Stimulated activated CD4-positive, alpha-beta T cell treated with anti-CD3 and anti-CD28 coated beads, TNF-alpha, amount 100 ng/mL, for 1 hour (primary cell): ENCODE results near the gene PDE4DIP.
"Not testable (repeated sequence)": the region's sequence is repeated elsewhere in the genome, so short reads cannot be mapped to it uniquely, and the experiment has no call there.

Experiments used
- DNase-seq, 3 donors: peaks; one replicate each; pipeline ENCODE4 v3.0.0-alpha.2; 2020; ENCODE audit warnings: low read depth in 3 of 3, low spot score in 1 of 3

PDE4DIP gene

DNA sequence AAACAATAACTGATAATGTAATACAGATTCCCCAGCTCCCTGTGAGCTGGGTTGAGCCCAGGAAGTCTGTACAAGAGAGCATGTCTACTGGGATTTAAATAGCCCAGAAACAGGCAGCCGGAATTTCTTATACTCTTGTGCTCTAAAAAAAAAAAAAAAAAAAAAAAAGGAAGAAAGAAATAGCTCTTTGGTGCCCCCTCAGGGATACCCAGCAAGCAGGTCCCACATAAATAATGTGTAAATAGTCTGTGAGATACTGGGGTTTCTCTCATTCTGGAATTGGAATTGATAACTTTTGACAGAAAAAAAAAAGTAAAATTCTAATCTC is 25.4 kb downstream of the PDE4DIP start:
- DNase-seq, result not testable (repeated sequence)

DNA sequence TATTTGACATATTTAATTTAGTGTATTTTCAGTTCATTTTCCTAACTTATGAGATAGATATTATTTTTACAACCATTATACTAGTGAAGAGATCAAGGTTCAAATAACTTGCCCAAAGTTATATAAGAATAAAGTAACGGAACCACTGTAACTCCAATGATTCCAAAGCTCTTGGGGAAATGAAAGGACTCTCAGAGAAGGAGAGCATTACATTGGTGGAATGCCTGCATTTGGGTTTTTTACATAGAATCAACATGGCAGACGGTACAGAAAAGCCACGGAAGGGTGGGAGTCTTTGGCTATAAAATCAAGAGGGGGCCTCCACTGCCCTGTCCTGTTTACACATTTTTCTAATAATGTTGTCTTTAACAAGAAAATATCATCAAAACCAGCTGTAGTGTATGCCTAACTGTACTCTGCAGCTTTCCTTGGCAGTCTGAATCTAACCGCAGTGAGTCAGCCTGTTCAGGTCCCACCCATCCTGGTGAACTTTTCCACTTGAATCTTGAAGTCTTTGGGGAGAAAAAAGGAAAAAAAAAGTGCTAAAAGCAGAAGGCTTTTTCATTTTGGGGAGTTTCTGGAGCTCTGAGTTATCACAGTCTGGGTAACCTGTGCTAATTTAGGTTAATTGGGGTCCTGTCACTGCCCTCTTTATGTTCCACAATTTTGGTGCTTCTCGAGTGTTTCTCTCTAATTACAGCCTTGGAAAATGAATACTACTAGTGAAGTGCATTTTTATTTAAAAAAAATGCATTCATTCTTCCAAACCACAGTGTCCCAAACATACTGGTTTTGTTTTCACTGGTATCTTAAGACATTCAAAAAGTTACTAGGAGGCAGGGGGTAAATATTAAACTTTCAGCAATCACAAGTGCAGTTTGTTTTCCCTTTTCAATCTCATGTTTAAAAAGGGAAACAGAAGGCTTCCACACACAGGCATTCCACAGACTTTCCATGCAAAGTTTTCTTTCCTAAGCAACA is 30.5 kb downstream of the PDE4DIP start:
- not testable (repeated sequence) for DNase-seq

DNA sequence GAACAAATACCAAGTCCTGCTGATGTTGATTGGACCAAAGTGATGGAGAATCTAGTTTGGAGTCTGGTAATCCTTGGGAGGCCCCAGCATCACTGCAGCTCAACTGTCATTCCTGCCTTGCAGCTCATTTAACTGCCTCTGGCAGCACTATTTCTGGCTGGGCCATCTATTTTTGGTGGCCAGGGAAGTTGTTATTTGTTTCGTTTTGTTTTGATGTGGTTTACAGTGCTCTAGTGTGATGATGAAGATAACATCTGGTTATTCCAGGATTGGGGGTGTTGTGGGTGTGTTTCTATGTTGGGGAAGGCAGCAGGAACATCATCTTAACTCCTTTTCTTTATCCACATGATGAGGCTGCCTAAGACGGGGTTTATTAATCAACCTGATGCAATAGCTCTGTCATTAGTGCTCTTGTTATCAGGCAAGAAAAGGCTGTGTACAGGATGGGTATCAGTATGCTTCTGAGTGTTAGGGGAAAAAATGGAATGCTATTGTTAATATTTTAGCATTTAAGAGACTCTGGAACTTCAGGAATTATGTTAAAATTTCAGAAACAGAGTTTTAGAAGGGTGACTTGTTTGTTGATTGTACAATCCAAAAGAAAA is 35.7 kb downstream of the PDE4DIP start:
- not testable (repeated sequence) for DNase-seq

DNA sequence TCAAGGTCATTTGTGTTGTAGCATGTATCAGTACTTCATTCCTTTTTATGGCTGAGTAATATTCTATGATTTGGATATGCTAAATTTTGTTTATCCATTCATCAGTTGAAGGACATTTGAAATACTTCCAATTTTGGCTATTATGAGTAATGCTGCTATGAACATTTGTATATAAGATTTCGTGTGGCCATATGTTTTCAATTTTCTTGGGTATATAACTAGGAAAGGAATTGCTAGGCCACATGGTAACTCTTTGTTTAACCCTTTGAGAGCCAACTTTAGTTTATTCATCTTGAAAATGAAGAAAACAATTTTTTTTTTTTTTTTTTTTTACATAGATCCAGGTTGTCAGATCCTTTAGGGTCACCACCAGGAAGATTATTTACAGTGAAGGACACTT is 37.0 kb downstream of the PDE4DIP start:
- not testable (repeated sequence) for DNase-seq

DNA sequence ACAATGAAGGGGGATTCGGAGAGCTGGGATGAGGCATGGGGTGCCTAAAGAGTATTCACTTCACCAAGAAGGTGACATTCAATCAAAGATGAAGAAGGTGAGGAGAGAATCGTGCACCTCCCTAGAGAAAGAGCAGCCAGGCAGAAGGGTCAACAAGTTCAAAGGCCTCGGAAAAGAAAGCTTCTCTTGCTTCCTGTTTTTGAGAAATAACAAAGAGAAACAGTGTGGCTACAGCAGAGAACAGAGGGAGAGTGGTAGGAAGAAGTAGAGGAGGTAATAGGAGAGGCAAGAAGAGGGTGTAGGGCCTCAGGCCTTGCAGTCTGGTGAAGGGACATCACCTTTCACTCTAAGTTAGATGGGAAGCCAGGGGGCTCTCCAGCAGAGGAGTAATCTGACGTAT is 41.0 kb downstream of the PDE4DIP start:
- not testable (repeated sequence) for DNase-seq

DNA sequence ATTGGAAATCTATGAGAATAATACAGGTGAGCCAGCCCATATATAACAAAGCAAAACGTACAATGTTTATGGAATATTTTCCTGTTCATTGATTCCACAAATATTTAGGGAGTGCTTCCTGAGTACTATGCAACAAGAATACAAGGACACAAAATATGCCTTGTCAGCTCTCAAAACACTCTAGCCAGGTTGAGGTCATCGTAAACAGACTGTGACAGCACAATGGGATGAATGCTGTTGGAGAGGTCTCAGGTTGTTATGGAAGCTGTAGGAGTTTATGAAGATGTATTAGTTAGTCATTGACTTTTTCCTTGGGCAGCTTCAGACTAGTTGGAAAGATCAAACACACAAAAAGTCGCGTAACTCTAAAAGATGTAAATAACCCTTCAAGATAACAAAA is 42.1 kb downstream of the PDE4DIP start:
- not testable (repeated sequence) for DNase-seq

DNA sequence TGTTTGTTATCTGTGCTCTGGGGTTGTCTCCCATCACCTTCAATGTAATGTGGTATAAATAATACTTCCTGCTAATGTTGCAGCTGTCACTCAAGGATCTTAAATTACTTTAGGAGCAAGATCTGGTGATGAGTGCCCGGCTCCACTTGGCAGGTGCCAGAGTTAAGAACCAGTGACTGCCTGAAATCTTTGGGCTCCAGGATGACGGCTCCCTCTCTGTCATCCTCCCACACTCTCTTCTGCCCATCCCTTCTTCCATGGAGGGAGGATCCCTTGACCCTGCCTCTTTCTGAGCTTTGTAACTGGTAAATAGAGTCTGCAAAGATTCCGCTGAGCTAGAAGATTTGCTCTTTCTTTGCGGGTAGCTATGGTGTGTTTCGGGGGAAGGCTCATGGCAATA is 44.4 kb downstream of the PDE4DIP start:
- DNase-seq, result not testable (repeated sequence)

DNA sequence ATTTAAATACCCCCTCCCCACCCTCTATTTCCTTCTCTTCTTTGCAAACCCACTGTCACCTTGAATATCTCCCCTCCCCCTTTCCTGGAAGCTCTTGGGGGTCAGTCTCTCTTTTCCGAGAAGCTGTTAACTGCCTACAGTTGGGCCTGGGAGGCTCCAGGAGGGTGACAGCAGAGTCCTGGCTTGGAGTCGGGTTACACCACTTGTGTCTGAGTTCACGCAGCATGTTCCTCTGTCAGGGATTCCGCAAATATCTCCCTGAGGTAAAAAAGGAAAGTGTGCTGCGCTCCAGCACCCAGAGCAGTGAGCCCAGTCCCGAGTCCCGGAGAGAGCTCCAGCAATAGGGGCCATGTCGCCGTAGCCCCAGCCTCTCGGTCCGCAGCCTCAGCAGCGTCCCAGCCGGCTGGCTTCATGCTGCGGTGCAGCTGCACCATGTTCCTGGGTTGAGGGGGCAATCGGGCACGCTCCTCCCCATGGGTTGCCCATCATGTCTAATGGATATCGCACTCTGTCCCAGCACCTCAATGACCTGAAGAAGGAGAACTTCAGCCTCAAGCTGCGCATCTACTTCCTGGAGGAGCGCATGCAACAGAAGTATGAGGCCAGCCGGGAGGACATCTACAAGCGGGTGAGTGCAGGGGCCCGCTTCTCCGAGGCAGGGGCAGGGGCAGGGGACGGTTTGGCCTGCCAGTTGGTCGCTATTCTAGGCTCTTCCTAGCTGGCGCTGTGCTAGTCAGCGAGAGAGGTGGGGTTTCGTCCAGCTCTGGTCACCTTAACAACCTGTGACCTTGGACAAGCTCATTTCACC is 45.2 kb downstream of the PDE4DIP start:
- not testable (repeated sequence) for DNase-seq

DNA sequence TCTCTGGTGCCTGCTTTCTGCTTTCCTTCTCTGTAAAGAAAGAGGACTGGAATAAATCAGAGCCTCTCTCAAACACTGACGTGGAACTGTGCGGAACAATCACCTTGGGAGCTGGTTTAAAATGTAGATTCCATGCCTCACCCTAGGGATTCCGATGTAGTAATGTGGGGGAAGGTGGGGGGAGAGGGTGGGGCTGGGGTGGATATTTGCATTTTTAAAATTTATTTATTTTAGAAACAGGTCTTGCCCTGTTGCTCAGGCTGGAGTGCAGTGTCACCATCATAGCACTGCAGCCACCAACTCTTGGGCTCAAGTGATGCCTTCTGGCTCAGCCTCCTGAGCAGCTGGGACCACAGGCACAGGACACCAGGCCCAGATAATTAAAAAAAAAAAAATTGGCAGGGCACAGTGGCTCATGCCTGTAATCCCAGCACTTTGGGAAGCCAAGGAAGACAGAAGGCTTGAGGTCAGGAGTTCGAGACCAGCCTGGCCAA is 45.9 kb downstream of the PDE4DIP start:
- not testable (repeated sequence) for DNase-seq

DNA sequence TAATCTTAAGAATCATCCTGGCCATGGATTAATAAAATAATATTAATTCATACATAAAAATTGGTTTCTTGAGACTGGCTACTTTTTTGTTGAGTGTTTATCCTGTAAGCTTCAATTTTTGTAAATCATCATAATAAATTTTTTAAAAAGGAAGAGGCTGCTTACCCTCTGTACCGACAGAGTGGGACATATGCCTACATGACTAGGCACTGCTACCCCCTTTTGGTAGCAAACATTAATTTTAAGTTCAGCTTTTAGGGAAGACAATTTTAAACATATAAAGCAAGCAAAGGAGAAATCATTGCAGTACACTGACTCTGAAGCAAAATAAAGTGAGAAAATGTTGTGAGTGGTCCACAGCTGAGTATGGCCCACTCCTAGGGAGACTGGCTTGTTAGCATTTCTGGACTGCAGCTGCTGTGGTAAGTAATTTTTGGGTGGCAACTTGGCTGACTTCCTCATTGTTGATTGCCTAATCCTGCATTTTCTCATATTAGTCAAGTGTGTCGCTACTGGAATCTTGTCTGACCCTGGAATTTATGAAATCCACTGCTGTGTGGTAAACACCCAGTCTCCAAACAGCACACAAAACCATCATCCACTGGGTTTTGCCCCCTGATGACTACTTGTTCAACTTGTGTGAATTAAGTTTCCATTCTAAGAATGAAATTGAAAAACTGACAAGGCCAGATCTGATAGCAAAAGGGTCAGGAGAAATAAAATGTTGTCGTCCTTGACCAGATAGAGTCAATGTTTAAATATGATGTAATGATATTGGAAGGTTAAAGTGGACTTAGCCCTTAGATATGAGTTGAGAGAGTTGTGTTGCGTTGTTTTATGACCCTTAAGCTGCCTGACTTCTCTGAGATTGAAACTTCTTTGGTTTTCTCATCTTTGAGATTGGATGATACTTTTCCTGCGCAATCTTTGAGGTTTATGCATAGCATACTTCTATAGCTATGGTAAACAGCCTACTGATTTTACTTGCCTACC is 50.4 kb downstream of the PDE4DIP start:
- DNase-seq, result not testable (repeated sequence)

DNA sequence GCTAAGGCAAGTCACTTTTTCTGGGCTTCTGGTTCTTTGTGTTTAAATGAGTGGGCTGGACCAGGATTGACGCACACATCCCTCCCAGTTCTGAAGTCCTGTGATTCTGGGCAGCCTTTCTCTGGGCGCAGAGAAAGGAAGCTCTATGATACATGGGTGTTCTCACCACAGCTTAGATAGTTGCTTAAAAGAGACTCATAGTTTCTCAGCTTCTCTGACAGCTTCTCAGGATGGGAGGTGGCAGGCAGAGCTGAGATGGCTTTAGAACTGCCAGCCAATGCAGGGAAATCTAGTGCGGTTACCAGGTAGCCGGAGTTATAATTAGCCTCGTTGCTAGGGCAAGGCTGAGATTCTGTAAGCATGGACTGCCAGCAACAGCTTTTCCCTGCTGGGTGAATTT is 55.8 kb downstream of the PDE4DIP start:
- not testable (repeated sequence) for DNase-seq

DNA sequence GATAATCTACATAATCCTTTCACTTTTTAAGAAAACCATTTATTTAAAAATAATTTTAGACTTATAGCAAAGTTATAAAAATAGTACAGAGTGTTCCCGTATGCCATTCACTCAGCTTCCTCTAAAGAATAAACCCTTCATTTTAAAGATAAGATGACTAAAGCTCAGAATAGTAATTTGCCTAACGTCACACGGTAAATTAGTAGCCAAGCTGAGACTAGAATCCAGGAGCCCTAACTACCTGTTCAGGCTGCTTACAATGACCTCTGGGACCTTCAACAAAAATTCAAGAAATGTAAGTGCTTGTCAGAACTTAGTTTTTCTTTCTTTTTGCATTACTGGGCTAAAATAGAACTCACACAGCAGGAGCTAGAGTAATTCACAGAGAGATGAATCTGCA is 56.5 kb downstream of the PDE4DIP start:
- DNase-seq, result not testable (repeated sequence)

DNA sequence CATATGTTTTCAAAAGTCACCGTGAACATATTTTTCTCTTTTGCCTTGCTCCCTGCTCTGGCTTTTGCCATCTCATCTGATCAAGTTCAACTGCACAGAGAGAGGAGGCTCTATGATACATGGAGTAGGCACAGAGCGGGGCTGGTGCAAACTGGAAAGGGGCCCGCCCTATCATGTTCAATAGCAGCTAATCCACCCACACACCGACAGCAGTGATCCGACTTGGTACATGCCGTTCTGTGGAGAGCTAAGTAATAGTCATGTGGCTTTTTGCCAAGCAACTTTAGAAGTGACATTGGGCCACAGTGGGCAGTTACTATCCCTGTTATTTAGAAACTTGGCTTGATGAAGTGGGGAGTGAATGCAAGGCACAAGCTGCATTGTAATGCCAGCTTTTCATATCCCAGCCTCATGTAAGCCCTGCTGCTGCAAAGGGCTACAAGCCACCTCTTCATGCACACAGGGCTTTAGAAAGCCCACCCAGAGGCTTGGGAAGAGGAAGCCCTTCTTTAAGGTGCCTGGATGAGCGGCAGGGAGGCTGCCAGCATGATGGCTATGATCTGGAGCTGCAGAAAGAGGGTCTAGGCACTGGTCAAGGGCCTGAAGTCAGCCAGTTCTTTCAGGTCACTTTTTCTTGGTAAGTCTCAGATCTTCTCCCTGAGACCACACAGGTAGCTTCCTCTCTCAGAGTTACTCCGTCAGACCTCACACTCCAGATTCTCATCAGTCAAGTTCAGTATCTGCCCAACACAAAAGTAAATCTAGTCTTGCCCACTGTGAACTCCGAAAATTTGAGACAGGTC is 57.1 kb downstream of the PDE4DIP start:
- not testable (repeated sequence) for DNase-seq

DNA sequence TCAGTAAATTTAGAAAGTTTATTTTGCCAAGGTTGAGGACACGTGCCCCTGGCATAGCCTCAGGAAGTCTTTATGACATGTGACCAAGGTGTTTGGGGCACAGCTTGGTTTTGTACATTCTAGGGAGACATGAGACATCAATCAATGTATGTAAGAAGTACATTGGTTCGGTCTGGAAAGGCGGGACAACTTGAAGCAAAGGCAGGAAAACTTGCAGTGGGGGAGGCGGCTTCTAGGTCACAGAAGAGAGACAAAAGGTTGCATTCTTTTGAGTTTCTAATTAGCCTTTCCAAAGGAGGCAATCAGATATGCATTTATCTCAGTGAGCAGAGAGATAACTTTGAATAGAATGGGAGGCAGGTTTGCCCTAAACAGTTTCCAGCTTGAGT is 57.7 kb downstream of the PDE4DIP start:
- DNase-seq, result not testable (repeated sequence)

DNA sequence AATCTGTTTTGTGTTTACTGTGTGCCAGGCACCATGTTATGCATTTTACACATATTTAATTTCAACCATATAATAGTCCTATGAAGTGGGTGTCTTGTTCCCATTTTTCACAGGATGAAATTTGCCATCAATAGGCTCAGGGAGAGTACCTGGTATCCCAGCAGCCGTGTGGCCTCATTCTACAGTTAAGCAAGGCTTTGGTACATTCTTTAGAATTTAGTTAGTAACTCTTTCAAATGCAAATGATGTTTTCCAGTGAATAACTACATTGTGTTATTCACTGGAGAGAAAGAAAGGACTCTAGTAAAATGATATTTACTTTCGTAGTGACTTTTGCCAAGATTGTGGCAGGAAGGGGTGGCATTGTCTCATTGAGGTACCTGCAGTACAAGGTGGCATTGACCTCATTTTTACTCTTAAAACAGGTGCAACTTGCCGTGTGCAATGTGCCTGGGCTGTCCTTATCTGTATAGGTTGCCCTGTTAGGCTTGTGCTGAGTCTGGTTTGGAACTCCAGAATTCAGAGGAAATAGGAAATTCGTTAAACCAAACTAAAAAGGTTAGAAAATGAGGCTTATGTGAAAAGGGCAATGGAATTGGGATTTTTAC is 65.1 kb downstream of the PDE4DIP start:
- not testable (repeated sequence) for DNase-seq

DNA sequence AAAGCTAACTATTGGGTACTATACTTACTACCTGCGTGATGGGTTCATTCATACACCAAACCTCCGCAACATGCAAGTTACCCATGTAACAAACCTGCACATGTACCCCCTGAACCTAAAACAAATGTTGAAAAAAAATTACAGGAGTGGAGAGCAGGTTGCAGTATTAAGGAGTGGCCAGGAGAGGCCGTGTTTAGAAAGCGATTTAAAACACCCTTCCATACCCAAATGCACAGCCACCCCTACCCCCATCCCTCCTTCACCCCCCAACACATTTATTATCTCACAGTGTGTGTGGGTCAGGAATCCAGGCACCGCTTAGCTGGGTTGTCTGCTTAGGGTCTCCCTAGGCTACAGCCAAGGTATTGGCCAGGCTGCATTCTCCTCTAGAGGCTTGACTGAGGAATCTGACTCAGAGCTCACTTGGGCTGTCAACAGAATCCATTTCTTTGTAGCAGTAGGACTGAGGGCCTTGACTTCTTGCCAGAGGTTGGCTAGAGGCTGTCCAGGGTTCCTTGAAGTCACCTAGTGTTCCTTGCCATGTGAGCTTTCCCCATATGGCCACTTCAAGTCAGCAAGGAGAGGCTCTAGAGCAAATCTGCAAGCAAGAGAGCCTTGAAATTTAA is 67.2 kb downstream of the PDE4DIP start:
- not testable (repeated sequence) for DNase-seq

DNA sequence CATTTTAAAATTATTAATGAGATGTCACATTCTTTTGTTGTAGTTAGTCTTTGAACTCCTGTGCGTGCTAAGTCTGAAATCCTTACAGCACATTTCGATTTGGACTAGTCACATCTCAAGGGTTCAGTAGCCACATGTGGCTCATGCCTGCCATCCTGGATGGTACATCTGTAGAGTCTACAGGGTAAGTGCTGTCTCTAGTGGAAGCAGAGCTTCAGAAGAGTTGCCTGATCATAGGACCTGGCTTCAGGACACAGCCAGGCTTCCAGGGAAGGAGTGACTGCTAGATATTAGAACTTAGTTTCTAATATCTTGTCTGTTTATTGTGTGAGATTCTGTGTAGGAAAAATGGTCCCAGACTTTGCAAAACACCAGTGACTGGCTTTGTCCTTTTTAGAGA is 72.0 kb downstream of the PDE4DIP start:
- not testable (repeated sequence) for DNase-seq

DNA sequence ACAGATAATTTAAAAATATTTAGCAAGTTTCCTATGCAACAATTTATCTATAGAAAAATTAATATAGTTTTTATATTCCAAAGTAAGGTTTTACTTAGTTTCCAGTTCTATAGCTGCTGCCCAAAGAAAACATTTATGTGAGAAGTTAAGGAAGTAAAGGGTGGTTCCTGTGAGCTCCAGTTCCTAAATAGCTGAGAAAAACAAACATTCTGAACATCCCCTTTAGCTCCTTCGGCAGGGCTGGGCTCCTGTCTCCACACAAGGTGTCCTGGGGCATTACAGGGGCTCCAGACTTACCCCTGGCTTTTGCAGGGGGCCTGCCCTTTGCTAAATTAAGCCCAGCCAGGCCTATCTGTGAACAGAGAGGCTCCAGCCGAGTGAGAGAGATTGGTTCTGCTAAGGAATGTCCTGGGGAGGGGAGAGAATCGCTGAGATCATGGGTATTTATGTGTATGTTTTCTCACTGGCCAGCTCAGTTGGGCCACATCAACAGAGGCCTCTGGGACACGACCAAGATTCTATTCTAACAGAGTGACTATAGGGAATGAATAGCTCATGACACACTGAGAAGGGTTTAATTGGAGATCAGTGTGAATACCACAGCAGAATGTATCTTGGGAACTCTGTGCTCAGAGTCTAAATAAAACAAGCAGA is 72.6 kb downstream of the PDE4DIP start:
- not testable (repeated sequence) for DNase-seq
